Stimulated activated naive CD8-positive, alpha-beta T cell treated with anti-CD3 and anti-CD28 coated beads, Interleukin-15, amount 100 ng/mL, for 72 hours (primary cell): ENCODE data around the gene CCDC40.
"Not testable (repeated sequence)": the region's sequence is repeated elsewhere in the genome, so short reads cannot be mapped to it uniquely, and the experiment has no call there.

ENCODE experiments used
- ATAC-seq: fragments of 150-1000 bp; cut with Tn5 transposase; 2 replicates; pipeline ENCODE4 v1.10.0; 2021; ENCODE audit warnings: mild to moderate bottlenecking, moderate library complexity
- DNase-seq, 2 donors: peaks; one replicate each; pipeline ENCODE4 v3.0.0; 2021 to 2022
- H3K27ac Mint-ChIP-seq, 2 donors: one replicate each; pipeline ENCODE4 v1.8.0; 2022; ENCODE audit warnings: mild to moderate bottlenecking in 2 of 2, mixed read lengths in 2 of 2, moderate library complexity in 2 of 2
- H3K27me3 Mint-ChIP-seq: one replicate; pipeline ENCODE4 v1.8.0; 2022; ENCODE audit warnings: mixed read lengths
- H3K4me1 Mint-ChIP-seq: one replicate; pipeline ENCODE4 v1.8.0; 2022; ENCODE audit warnings: mild to moderate bottlenecking, mixed read lengths
- H3K4me3 Mint-ChIP-seq, 2 donors: one replicate each; pipeline ENCODE4 v1.8.0; 2022; ENCODE audit warnings: mild to moderate bottlenecking in 2 of 2, mixed read lengths in 2 of 2, moderate library complexity in 1 of 2
- H3K9me3 Mint-ChIP-seq, 2 donors: one replicate each; pipeline ENCODE4 v1.8.0; 2022; ENCODE audit warnings: mixed read lengths in 2 of 2

CCDC40 gene

DNA sequence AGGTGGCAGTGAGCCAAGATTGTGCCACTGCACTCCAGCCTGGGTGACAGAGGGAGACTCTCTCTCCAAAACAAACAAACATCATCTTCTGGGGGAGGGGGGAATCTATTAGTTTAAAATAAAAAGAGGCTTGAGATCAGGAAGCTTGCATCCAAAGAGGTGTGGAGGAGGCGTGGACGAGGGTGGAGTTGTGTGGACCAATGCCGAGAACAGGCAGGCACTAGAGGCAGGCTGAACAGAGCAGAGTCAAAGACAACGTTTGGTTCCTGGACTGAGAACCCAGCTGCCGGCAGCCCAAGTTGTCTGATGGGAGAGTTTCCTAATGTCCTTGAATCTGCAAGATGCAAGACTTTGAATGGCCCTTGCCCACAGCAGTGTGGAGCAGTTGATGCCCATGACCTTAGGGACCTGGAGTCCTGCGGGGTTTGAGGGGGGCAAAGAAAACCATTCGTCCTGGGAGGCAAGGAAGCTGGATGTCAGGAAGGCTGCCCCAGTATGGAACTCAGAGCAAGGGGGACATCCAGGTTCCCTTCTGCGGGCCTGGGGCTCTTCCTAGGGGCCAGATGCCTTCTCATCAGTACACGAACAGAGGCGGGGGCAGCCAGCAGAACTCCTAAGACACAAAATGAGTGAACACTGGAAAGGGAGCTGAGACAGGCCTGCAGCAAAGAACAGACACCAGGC is 9.9 kb upstream of the CCDC40 start:
- no peak overlapping the region for H3K4me3 Mint-ChIP-seq
- no peaks in the 10 kb centered on the region for H3K9me3 Mint-ChIP-seq
- H3K4me1 Mint-ChIP-seq = peaks cover 10% of the 10 kb centered on the region
- no peak overlapping the region for H3K27ac Mint-ChIP-seq
- H3K27me3 Mint-ChIP-seq = no peaks in the 10 kb centered on the region
- no peak for ATAC-seq
- DNase-seq = no peak

DNA sequence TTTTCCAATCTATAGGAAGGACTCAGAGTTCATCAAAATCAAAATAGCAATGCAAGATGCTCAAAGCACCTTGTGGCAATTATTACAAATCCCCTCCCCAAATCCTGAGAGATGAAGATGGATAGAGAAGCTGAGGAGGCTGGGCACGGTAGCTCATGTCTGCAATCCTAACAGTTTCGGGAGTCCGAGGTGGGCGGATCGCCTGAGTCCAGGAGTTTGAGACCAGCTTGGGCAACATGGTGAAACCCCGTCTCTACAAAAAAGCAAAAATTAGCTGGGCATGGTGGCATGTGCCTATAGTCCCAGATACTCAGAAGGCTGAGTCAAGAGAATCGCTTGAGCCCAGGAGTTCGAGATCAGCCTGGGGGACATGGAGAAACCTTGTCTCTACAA is 9.4 kb upstream of the CCDC40 start:
- H3K27ac Mint-ChIP-seq = no peak overlapping the region
- no peak for ATAC-seq

GRCh38 chr17:80028030-80028429 is 8.4 kb upstream of the CCDC40 start:
- DNase-seq (no peak), ATAC-seq (no peak)
- no peak overlapping the region for H3K4me3 Mint-ChIP-seq
- no peaks in the 10 kb centered on the region for H3K9me3 Mint-ChIP-seq
- H3K27ac Mint-ChIP-seq = no peak overlapping the region
- no peaks in the 10 kb centered on the region for H3K27me3 Mint-ChIP-seq
- peaks cover 14% of the 10 kb centered on the region for H3K4me1 Mint-ChIP-seq

More for the DNA sequence above, 9.4 kb upstream of the CCDC40 start:
- Mint-ChIP-seq H3K4me3 (no peak overlapping the region), H3K9me3 (no peaks in the 10 kb centered on the region), H3K27me3 (no peaks in the 10 kb centered on the region), H3K4me1 (peaks cover 14% of the 10 kb centered on the region)
- DNase-seq = no peak

GRCh38 chr17:80029258-80029974 is 7.0 kb upstream of the CCDC40 start:
- Mint-ChIP-seq H3K4me3 (no peak overlapping the region), H3K9me3 (no peaks in the 10 kb centered on the region)

GRCh38 chr17:80030730-80031410 is 5.6 kb upstream of the CCDC40 start:
- H3K4me3 Mint-ChIP-seq = no peak overlapping the region
- DNase-seq = no peak
- no peak for ATAC-seq
- no peak overlapping the region for H3K27ac Mint-ChIP-seq
- H3K9me3 Mint-ChIP-seq = no peaks in the 10 kb centered on the region
- peaks cover 15% of the 10 kb centered on the region for H3K27me3 Mint-ChIP-seq
- peaks cover 20% of the 10 kb centered on the region for H3K4me1 Mint-ChIP-seq

More at GRCh38 chr17:80029258-80029974, 7.0 kb upstream of the CCDC40 start:
- no peak for DNase-seq
- peak; percentile 43 for ATAC-seq
- Mint-ChIP-seq H3K27me3 (peaks cover 4% of the 10 kb centered on the region), H3K27ac (no peak overlapping the region), H3K4me1 (peaks cover 14% of the 10 kb centered on the region)

GRCh38 chr17:80031691-80032430 is 4.6 kb upstream of the CCDC40 start:
- Mint-ChIP-seq H3K9me3 (no peaks in the 10 kb centered on the region), H3K27me3 (peaks cover 15% of the 10 kb centered on the region), H3K4me1 (peaks cover 24% of the 10 kb centered on the region), H3K27ac (no peak overlapping the region), H3K4me3 (no peak overlapping the region)
- DNase-seq (no peak), ATAC-seq (no peak)

- Mint-ChIP-seq H3K27me3 (peaks cover 22% of the 10 kb centered on the region), H3K4me1 (peaks cover 29% of the 10 kb centered on the region), H3K9me3 (no peaks in the 10 kb centered on the region), H3K4me3 (no peak overlapping the region), H3K27ac (no peak overlapping the region)
- no peak for ATAC-seq
- DNase-seq = no peak
These were observed 3.7 kb upstream of the CCDC40 start for GRCh38 chr17:80032614-80033171.

DNA sequence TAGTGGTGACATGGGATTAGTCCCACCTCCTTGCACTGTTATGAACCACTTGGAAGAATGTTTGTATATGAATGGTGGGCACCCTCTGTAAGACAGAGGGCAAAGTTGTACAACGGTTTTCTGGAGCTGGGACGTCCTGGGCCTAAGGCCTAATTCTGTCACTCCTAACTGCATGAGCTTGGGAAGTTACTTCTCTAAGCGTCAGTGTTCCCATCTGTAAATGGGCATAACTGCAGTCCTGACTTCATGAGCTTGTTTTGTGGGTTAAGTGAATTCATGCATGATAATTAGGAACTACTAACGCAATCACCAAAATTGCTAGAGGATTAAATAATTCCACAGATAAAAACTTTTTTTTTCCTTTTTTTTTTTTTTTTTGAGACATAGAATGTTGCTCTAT is 2.6 kb upstream of the CCDC40 start:
- no peak for ATAC-seq
- DNase-seq = no peak
- H3K27ac Mint-ChIP-seq = no peak overlapping the region
- H3K4me1 Mint-ChIP-seq = peaks cover 28% of the 10 kb centered on the region
- no peaks in the 10 kb centered on the region for H3K9me3 Mint-ChIP-seq
- H3K27me3 Mint-ChIP-seq = peaks cover 28% of the 10 kb centered on the region
- no peak overlapping the region for H3K4me3 Mint-ChIP-seq

DNA sequence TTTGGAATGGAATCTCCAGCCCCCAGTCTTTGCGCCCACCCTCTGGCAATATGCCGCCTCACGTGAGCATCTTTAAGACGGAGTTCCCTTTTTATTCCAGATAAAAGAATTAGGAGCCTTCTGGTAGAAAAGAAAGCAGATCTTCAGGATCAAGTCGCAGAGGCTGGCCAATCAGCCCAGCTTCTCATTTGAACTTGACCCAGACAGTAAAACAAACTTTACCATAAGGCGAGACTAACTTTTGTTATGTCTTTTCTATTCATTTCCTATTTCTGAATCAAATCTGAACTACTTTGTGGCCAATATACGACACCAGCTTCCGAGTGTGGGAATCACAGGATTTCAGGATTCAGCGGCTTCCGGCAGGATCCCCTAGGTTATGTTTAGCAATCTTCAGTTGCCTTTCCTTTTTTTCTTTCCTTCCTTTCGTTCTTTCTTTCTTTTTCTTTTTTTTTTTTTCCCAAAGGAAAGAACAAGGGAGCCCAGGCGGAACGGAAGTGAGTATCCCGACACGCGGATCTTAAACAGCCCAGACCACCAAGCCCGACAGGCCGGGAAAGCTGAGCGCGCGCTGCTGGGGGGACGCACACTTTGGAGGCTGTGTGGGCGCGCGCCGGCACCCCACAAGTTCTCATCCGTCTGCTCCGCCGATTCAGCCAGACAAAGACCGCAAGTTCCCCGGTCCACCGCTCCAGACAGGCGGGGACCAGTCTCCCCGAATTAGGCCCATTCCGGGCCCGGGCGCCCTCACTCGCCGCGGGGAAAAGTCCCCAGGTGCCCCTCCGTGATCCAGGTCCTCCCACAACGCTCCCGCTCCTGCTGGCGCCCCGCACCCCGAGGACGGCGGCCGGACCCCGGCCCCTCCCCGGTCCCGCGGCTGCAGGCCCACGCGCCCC is 1.4 kb upstream of the CCDC40 start:
- Mint-ChIP-seq H3K9me3 (no peaks in the 10 kb centered on the region), H3K4me1 (peaks cover 19% of the 10 kb centered on the region), H3K27me3 (peaks cover 28% of the 10 kb centered on the region), H3K4me3 (peak overlapping the region; percentile 97 to 99), H3K27ac (peak overlapping the region; percentile 75 to 95)
- ATAC-seq (peak; percentile 66), DNase-seq (peak; percentile 44 to 54)

DNA sequence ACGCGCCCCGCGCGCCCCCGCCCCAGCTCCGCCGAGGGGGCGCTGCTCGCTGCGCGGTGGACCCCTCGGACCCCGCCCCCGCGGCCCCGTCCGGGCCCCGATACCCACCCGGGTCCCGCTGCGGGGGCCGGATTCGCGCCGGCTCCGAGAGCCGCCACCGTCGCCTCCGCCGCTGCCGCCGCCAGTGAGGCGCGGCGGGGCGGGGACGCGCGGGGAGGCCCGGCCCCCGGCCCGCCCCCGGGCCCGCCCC is 830 bp upstream of the CCDC40 start, which contains the start of gene TBC1D16:
TBC1D16 (minus strand) TSS at position 186 of the 250 bp plus-strand sequence. CDS start 22,325 bp downstream, outside the sequence.
- Mint-ChIP-seq H3K27me3 (peaks cover 28% of the 10 kb centered on the region), H3K4me1 (peaks cover 19% of the 10 kb centered on the region), H3K27ac (peak within 1 kb of the TSS; percentile 94 to 95), H3K9me3 (no peaks in the 10 kb centered on the region), H3K4me3 (peak within 1 kb of the TSS; percentile 97 to 99)
- ATAC-seq (no peak), DNase-seq (no peak)

GRCh38 chr17:80036715-80037477 is 454 bp downstream of the CCDC40 start:
- peak; percentile 21 to 40 for DNase-seq
- ATAC-seq = peak; percentile 51
- peaks cover 17% of the 10 kb centered on the region for H3K4me1 Mint-ChIP-seq
- peaks cover 28% of the 10 kb centered on the region for H3K27me3 Mint-ChIP-seq
- H3K9me3 Mint-ChIP-seq = no peaks in the 10 kb centered on the region
- H3K4me3 Mint-ChIP-seq = peak overlapping the region; percentile 82 to 94
- peak overlapping the region; percentile 86 to 94 for H3K27ac Mint-ChIP-seq

DNA sequence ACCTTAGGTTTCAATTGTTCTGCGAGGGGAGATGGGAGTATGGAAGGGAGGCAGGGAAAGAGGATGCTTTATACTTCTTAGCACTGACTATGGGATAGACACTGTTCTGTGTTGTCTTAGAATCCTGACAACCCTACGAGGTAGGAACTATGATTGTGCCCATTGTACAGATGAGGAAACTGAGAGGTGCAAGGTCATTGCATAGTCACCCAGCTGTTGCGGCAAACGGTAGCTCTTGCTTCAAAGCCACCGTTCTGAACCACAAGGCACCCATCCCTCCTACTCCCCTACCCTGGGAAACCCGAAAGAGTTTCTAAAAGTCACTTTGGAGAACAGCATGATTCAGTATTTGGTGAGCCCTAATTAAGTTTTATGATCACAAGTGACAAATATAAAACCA is 7.5 kb downstream of the CCDC40 start:
- Mint-ChIP-seq H3K27ac (no peak overlapping the region), H3K4me1 (no peaks in the 10 kb centered on the region), H3K9me3 (no peaks in the 10 kb centered on the region), H3K27me3 (no peaks in the 10 kb centered on the region), H3K4me3 (no peak overlapping the region)
- DNase-seq = no peak
- no peak for ATAC-seq

- ATAC-seq (no peak), DNase-seq (no peak)
- Mint-ChIP-seq H3K27ac (no peak overlapping the region), H3K27me3 (no peaks in the 10 kb centered on the region), H3K4me1 (no peaks in the 10 kb centered on the region), H3K4me3 (no peak overlapping the region), H3K9me3 (no peaks in the 10 kb centered on the region)
These were observed 9.3 kb downstream of the CCDC40 start for GRCh38 chr17:80045703-80046102.

DNA sequence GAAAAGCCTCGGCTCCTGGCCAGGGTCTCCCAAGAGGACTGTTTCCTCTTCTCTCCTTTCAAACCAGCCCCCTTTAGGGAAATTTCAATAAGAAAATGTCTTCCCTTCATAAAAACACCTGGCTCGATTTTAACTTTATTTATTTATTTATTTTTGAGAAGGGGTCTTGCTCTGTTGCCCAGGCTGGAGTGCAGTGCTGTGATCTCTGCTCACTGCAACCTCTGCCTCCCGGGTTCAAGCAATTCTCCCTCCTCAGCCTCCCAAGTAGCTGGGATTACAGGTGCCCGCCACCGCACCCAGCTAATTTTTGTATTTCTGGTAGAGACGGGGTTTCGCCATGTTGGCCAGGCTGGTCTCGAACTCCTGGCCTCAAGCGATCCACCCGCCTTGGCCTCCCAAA is 10.3 kb downstream of the CCDC40 start:
- not testable (repeated sequence) for H3K4me3 Mint-ChIP-seq, H3K4me1 Mint-ChIP-seq, ATAC-seq, H3K27ac Mint-ChIP-seq, H3K27me3 Mint-ChIP-seq, DNase-seq, H3K9me3 Mint-ChIP-seq
